SK-N-SH (cell line): ENCODE results near the gene SLC7A11. TPM values are rescaled to one million over a fixed set of nuclear protein-coding genes. Genes with fewer than 3 reads are reported as not detected.

ENCODE experiments used
- CTCF ChIA-PET: fragments of 300-600, 350-600 bp; formaldehyde crosslinking; extraction: SDS; loops from one replicate; lab custom pipeline; 2021; lab: Yijun Ruan, JAX
- POLR2A ChIA-PET: fragments of 350-600 bp; sonication (Branson Sonifier 250); formaldehyde crosslinking; extraction: SDS; loops from one replicate; lab custom pipeline; 2020; ENCODE audit warnings: antibody characterized with exemption, inconsistent platforms; lab: Yijun Ruan, JAX
- DNase-seq: peaks from one replicate; pipeline ENCODE4 v3.0.0; 2012
- H2AFZ ChIP-seq: fragments of 200-600 bp; sonication (generic); 2 replicates; pipeline ENCODE4 v1.8.1; 2016; ENCODE audit warnings: antibody characterized with exemption, mild to moderate bottlenecking, low read depth
- H3F3A ChIP-seq: fragments of 200-600 bp; sonication (generic); replicated peaks from 2 replicates; pipeline ENCODE3; 2016; ENCODE audit warnings: antibody characterized with exemption, mild to moderate bottlenecking; ENCODE audit not compliant: insufficient read depth
- H3K27ac ChIP-seq, 2 experiments: fragments of 200-500 bp in 1 of 2; fragments of 200-600 bp in 1 of 2; sonication (Bioruptor generic) in 1 of 2; sonication (generic), shearing (Covaris generic) in 1 of 2; 2 replicates each; pipeline versions ENCODE4 v1.5.1 to v1.6.1; 2014 to 2016; ENCODE audit warnings: low read depth in 2 of 2, inconsistent platforms in 1 of 2, low read length in 1 of 2, mild to moderate bottlenecking in 1 of 2, mixed read lengths in 1 of 2
- H3K27me3 ChIP-seq: fragments of 200-600 bp; sonication (generic), shearing (Covaris generic); 2 replicates; pipeline ENCODE4 v1.6.1; 2016; ENCODE audit warnings: mixed run types; ENCODE audit not compliant: insufficient read depth
- H3K36me3 ChIP-seq, 2 experiments: fragments of 200-500 bp in 1 of 2; fragments of 200-600 bp in 1 of 2; sonication (Bioruptor generic) in 1 of 2; sonication (generic) in 1 of 2; replicated peaks in 1 of 2; 2 replicates each; pipeline versions ENCODE3 to v1.5.1; 2014 to 2016; ENCODE audit warnings: low read length in 1 of 2, mild to moderate bottlenecking in 1 of 2; ENCODE audit not compliant: insufficient read depth in 2 of 2, control insufficient read depth in 1 of 2
- H3K4me1 ChIP-seq, 2 experiments: fragments of 200-500 bp in 1 of 2; fragments of 200-600 bp in 1 of 2; sonication (Bioruptor generic) in 1 of 2; sonication (generic), shearing (Covaris generic) in 1 of 2; 2 replicates each; pipeline versions ENCODE4 v1.5.1 to v1.6.1; 2014 to 2016; ENCODE audit warnings: low read depth in 1 of 2, low read length in 1 of 2, mixed run types in 1 of 2; ENCODE audit not compliant: insufficient read depth in 2 of 2, control insufficient read depth in 1 of 2
- H3K4me2 ChIP-seq: fragments of 200-600 bp; sonication (generic), shearing (Covaris generic); 2 replicates; pipeline ENCODE4 v1.6.1; 2017; ENCODE audit warnings: mixed run types
- H3K4me3 ChIP-seq, 2 experiments: fragments of 200-500 bp in 1 of 2; fragments of 200-600 bp in 1 of 2; sonication (Bioruptor generic) in 1 of 2; sonication (generic), shearing (Covaris generic) in 1 of 2; 2 replicates each; pipeline versions ENCODE4 v1.5.1 to v1.8.1; 2014 to 2016; ENCODE audit warnings: low read depth in 2 of 2, inconsistent platforms in 1 of 2, low read length in 1 of 2, mild to moderate bottlenecking in 1 of 2, mixed read lengths in 1 of 2, moderate library complexity in 1 of 2
- H3K79me2 ChIP-seq: fragments of 200-600 bp; sonication (generic); 2 replicates; pipeline ENCODE4 v1.8.1; 2017; ENCODE audit warnings: mild to moderate bottlenecking; ENCODE audit not compliant: insufficient read depth
- H3K9ac ChIP-seq: fragments of 200-600 bp; sonication (generic); 2 replicates; pipeline ENCODE4 v1.6.1; 2017; ENCODE audit warnings: mixed run types
- H3K9me2 ChIP-seq: fragments of 200-600 bp; sonication (generic); 2 replicates; pipeline ENCODE4 v1.6.1; 2017; ENCODE audit warnings: mixed run types
- H3K9me3 ChIP-seq: fragments of 200-600 bp; sonication (generic); 2 replicates; pipeline ENCODE4 v1.6.1; 2017; ENCODE audit warnings: mixed run types, mild to moderate bottlenecking, moderate library complexity
- H4K20me1 ChIP-seq: fragments of 200-600 bp; sonication (generic); 2 replicates; pipeline ENCODE4 v1.6.1; 2017; ENCODE audit warnings: mild to moderate bottlenecking, mixed run types; ENCODE audit not compliant: insufficient read depth
- CHD2 ChIP-seq: fragments of 150-350 bp; IDR thresholded peaks from 2 replicates; pipeline ENCODE4 v1.6.1; 2018; ENCODE audit warnings: low read length; ENCODE audit not compliant: partially characterized antibody
- CTCF ChIP-seq: fragments of 200-600 bp; sonication (generic); IDR thresholded peaks from 2 replicates; pipeline ENCODE4 v1.6.1; 2017; ENCODE audit warnings: antibody characterized with exemption, mild to moderate bottlenecking, moderate library complexity
- EP300 ChIP-seq, 2 experiments: IDR thresholded peaks; 2 replicates each; pipeline versions ENCODE4 v1.4.0 to v1.6.1; 2012; ENCODE audit warnings: borderline replicate concordance in 1 of 2, low read depth in 1 of 2, low read length in 1 of 2
- EZH2phosphoT487 ChIP-seq: fragments of 200-600 bp; sonication (generic); IDR thresholded peaks from 2 replicates; pipeline ENCODE4 v1.6.1; 2017; ENCODE audit warnings: low read depth, mixed run types, mild to moderate bottlenecking, antibody characterized with exemption, moderate library complexity, borderline replicate concordance
- FOSL2 ChIP-seq: IDR thresholded peaks from 2 replicates; pipeline ENCODE4 v1.4.0; 2012; ENCODE audit warnings: low read depth, mild to moderate bottlenecking, moderate library complexity, borderline replicate concordance
- FOXJ3 ChIP-seq: sonication (generic); formaldehyde crosslinking; IDR thresholded peaks from 2 replicates; pipeline ENCODE4 v1.5.1; 2020; ENCODE audit warnings: mild to moderate bottlenecking, missing genetic modification reagents
- IRF3 ChIP-seq: fragments of 150-350 bp; IDR thresholded peaks from 2 replicates; pipeline ENCODE4 v1.6.1; 2016; ENCODE audit warnings: mild to moderate bottlenecking, low read depth, low read length
- JUND ChIP-seq: IDR thresholded peaks from 2 replicates; pipeline ENCODE4 v1.4.0; 2012
- MEF2A ChIP-seq: IDR thresholded peaks from 2 replicates; pipeline ENCODE4 v1.4.0; 2012; ENCODE audit warnings: low read depth, borderline replicate concordance
- MXI1 ChIP-seq: IDR thresholded peaks from 2 replicates; pipeline ENCODE4 v1.6.1; 2012; ENCODE audit warnings: mild to moderate bottlenecking, low read depth, low read length, improper control_type of control experiment
- PBX3 ChIP-seq: IDR thresholded peaks from 2 replicates; pipeline ENCODE4; 2012
- POLR2AphosphoS5 ChIP-seq: IDR thresholded peaks from 2 replicates; pipeline ENCODE4 v1.6.1; 2012; ENCODE audit warnings: low read depth, low read length
- RCOR1 ChIP-seq: fragments of 150-350 bp; IDR thresholded peaks from 2 replicates; pipeline ENCODE4 v1.6.1; 2017; ENCODE audit warnings: antibody characterized with exemption, low read length
- RXRA ChIP-seq: IDR thresholded peaks from 2 replicates; pipeline ENCODE4 v1.4.0; 2012; ENCODE audit warnings: low read depth, mild to moderate bottlenecking, borderline replicate concordance
- SMC3 ChIP-seq: IDR thresholded peaks from 2 replicates; pipeline ENCODE4 v1.6.1; 2012; ENCODE audit warnings: low read depth, low read length, improper control_type of control experiment
- TAF1 ChIP-seq: IDR thresholded peaks from 2 replicates; pipeline ENCODE4 v1.6.1; 2012; ENCODE audit warnings: low read depth, mild to moderate bottlenecking, low read length, moderate library complexity, borderline replicate concordance
- TCF12 ChIP-seq: IDR thresholded peaks from 2 replicates; pipeline ENCODE4 v1.4.0; 2012
- TEAD4 ChIP-seq: IDR thresholded peaks from 2 replicates; pipeline ENCODE4 v1.4.0; 2012; ENCODE audit warnings: mild to moderate bottlenecking, borderline replicate concordance; ENCODE audit not compliant: insufficient read depth
- YY1 ChIP-seq: IDR thresholded peaks from 2 replicates; pipeline ENCODE4 v1.4.0; 2012; ENCODE audit warnings: low read depth, mild to moderate bottlenecking
- ZBTB33 ChIP-seq: IDR thresholded peaks from 2 replicates; pipeline ENCODE4 v1.4.0; 2012; ENCODE audit warnings: low read depth, borderline replicate concordance
- WGBS: methylation state at CpG from one replicate; pipeline ENCODE4 v1.1.6; 2017; ENCODE audit warnings: low lambda C conversion rate; 5-methylcytosine and 5-hydroxymethylcytosine counted together
- polyA plus RNA-seq, 3 experiments: library from polyadenylated mRNA; depleted of rRNA; stranded (reverse); fragments of >200 nt; gene quantifications; 2 replicates each; pipeline ENCODE4 v1.2.3, GENCODE V29; 2012

Gene SLC7A11
- polyA plus RNA-seq, 1 of the 3 experiments (the other 2 are of a cell fraction): 3.1 TPM

GRCh38 chr4:138114434-138114833 lies 127.7 kb downstream of the SLC7A11 start:
- no peaks in the 10 kb centered on the region; the same call in 1 of the 2 replicates for H3K9me3 ChIP-seq
- ChIA-PET CTCF (no interaction called here), POLR2A (no interaction called here)
- H2AFZ ChIP-seq: peak overlapping the region; percentile 31; the same call in 1 of the 2 replicates
- no peaks in the 10 kb centered on the region for H3K9me2 ChIP-seq
- TF ChIP-seq MEF2A: no peak
- no peak for TF ChIP-seq CHD2
- TF ChIP-seq RXRA: no peak
- no peak for TF ChIP-seq FOXJ3 (CRISPR knock-in tag)
- TF ChIP-seq SMC3: no peak
- TF ChIP-seq YY1: no peak
- no peak for TF ChIP-seq POLR2AphosphoS5
- no peak for TF ChIP-seq EZH2phosphoT487
- no peak for TF ChIP-seq CTCF
- TF ChIP-seq TEAD4: no peak
- no peak for TF ChIP-seq RCOR1
- TF ChIP-seq PBX3: no peak
- no peak for TF ChIP-seq TAF1
- TF ChIP-seq FOSL2: no peak
- TF ChIP-seq ZBTB33: no peak
- no peak for TF ChIP-seq JUND
- TF ChIP-seq MXI1: no peak
- no peak for TF ChIP-seq TCF12
- no peak for TF ChIP-seq IRF3
- TF ChIP-seq EP300 (IDR thresholded peaks at IDR 0.05; ENCODE audit: borderline replicate concordance in 1 of 2, low read depth in 1 of 2, low read length in 1 of 2): no peak
- no peaks in the 10 kb centered on the region for H4K20me1 ChIP-seq
- no peak overlapping the region for H3K27ac ChIP-seq
- H3K4me2 ChIP-seq: no peak overlapping the region
- H3K27me3 ChIP-seq: no peaks in the 10 kb centered on the region
- no peak overlapping the region for H3K9ac ChIP-seq
- no peak overlapping the region for H3K4me3 ChIP-seq
- no peak for DNase-seq
- H3K79me2 ChIP-seq: no peaks in the 10 kb centered on the region
- H3K4me1 ChIP-seq: no peaks in the 10 kb centered on the region; a peak in 1 of 4 replicates
- no peaks in the 10 kb centered on the region for H3F3A ChIP-seq
- H3K36me3 ChIP-seq: no peaks in the 10 kb centered on the region
- 77% methylated on average over 1 of the region's 1 CpG for WGBS
